ENCODE data around the gene AJAP1. TPM values are rescaled to one million over a fixed set of nuclear protein-coding genes. Genes with fewer than 3 reads are reported as not detected.

The AJAP1 gene
- total and polyA plus RNA-seq, 2 of the 8 experiments (the other 6 are each of a cell fraction or from before 2014, with no cell fraction given): 1.9 to 6.2 TPM

DNA sequence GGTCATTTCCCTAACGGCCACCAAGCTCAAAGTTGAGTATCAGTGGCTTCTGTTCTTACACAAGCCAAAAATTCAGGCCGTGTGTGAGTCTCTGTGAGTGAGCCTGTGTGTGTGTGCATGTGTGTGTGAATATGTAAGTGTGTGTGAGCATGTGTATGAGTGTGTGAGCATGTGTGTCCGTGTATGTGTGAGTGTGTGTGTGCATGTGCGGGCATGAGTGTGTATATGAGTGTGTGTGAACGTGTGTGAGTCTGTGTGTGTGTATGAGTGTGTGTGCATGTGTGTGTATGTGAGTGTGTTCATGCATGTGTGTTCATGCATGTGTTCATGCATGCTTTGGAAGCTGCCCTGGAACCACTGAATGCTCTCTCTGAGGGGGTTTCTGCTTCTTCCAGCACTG is 105.7 kb downstream of the AJAP1 start:
- no peak overlapping the region for H3K14ac ChIP-seq (ENCODE audit: insufficient read length)
- ChIA-PET CTCF (ENCODE audit: partially characterized antibody) (no interaction called here), POLR2A (ENCODE audit: partially characterized antibody) (no interaction called here)
- H3K18ac ChIP-seq (ENCODE audit: extremely low read depth, low read length): no peak overlapping the region
- no peak overlapping the region for H3K4me3 ChIP-seq (ENCODE audit: extremely low read depth in 1 of 4, insufficient read depth in 2 of 4, low read depth in 3 of 4, low read length in 4 of 4)
- FAIRE-seq: no peak
- no peak overlapping the region for H3K9ac ChIP-seq (replicated peaks in 1 of 4; ENCODE audit: extremely low read depth in 1 of 4, low read depth in 3 of 4, low read length in 3 of 4)
- TF ChIP-seq, protein P1, sequence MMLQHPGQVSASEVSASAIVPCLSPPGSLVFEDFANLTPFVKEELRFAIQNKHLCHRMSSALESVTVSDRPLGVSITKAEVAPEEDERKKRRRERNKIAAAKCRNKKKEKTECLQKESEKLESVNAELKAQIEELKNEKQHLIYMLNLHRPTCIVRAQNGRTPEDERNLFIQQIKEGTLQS (IDR thresholded peaks at IDR 0.05; ENCODE audit: insufficient read depth, low read depth, low read length): no peak
- no peak for TF ChIP-seq RAD21 (IDR thresholded peaks at IDR 0.05 in 1 of 2, conservative IDR thresholded peaks at IDR 0.05 in 1 of 2; ENCODE audit: low read depth in 2 of 2, low read length in 2 of 2)
- no peak for TF ChIP-seq TAF1 (IDR thresholded peaks at IDR 0.05; ENCODE audit: low read depth, low read length)
- TF ChIP-seq RNF2 (IDR thresholded peaks at IDR 0.05; ENCODE audit: borderline replicate concordance, low read depth, low read length, missing control alignments, poor library complexity, severe bottlenecking): no peak
- TF ChIP-seq ZNF274 (IDR thresholded peaks at IDR 0.05; ENCODE audit: borderline replicate concordance, extremely low read depth, low read length): no peak
- TF ChIP-seq CEBPB (IDR thresholded peaks at IDR 0.05; ENCODE audit: low read depth, low read length): no peak
- no peak for TF ChIP-seq POU5F1 (IDR thresholded peaks at IDR 0.05; ENCODE audit: low read depth, low read length)
- TF ChIP-seq SIN3A (conservative IDR thresholded peaks at IDR 0.05 in 1 of 2, IDR thresholded peaks at IDR 0.05 in 1 of 2; ENCODE audit: low read depth in 1 of 2, low read length in 2 of 2): no peak
- TF ChIP-seq, protein P2, sequence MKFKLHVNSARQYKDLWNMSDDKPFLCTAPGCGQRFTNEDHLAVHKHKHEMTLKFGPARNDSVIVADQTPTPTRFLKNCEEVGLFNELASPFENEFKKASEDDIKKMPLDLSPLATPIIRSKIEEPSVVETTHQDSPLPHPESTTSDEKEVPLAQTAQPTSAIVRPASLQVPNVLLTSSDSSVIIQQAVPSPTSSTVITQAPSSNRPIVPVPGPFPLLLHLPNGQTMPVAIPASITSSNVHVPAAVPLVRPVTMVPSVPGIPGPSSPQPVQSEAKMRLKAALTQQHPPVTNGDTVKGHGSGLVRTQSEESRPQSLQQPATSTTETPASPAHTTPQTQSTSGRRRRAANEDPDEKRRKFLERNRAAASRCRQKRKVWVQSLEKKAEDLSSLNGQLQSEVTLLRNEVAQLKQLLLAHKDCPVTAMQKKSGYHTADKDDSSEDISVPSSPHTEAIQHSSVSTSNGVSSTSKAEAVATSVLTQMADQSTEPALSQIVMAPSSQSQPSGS (IDR thresholded peaks at IDR 0.05; ENCODE audit: low read length): no peak
- H3K4me1 ChIP-seq (replicated peaks in 1 of 4; ENCODE audit: control insufficient read depth in 3 of 4, insufficient read depth in 4 of 4, low read length in 3 of 4): peaks cover 10 to 22% (median 12%) of the 10 kb centered on the region in 4 experiments
- H2BK12ac ChIP-seq (ENCODE audit: low read depth, low read length): peak overlapping the region; percentile 88; the same call in 1 of the 2 replicates
- no peak overlapping the region for H2BK120ac ChIP-seq (replicated peaks; ENCODE audit: low read depth, low read length)
- H4K91ac ChIP-seq (replicated peaks; ENCODE audit: insufficient read length, low read length): peak overlapping the region; percentile 5
- no peak overlapping the region for H3K56ac ChIP-seq (replicated peaks; ENCODE audit: insufficient read length, low read depth, low read length)
- H3K36me3 ChIP-seq (ENCODE audit: control insufficient read depth in 2 of 4, insufficient read depth in 4 of 4, low read length in 3 of 4): no peaks in the 10 kb centered on the region
- peaks cover 2% of the 10 kb centered on the region in 2 experiments for H4K20me1 ChIP-seq (replicated peaks in 1 of 2; ENCODE audit: control insufficient read depth in 1 of 2, insufficient read depth in 2 of 2, low read length in 2 of 2)
- 0 out of 2 replicates have a peak overlapping the region, but pooled peaks have one; percentile 64 for H2BK20ac ChIP-seq (ENCODE audit: low read length)
- no peaks in the 10 kb centered on the region for H3K79me2 ChIP-seq (ENCODE audit: control insufficient read depth in 1 of 2, insufficient read depth in 2 of 2, low read length in 2 of 2)
- H2AK5ac ChIP-seq (ENCODE audit: low read depth, low read length): peak overlapping the region; percentile 95
- H2AFZ ChIP-seq (ENCODE audit: low read length): no peak overlapping the region
- no peak overlapping the region for H3K23ac ChIP-seq (ENCODE audit: insufficient read length)
- H4K8ac ChIP-seq (ENCODE audit: extremely low read depth, insufficient read depth, low read length): no peak overlapping the region
- no peak overlapping the region for H3K4ac ChIP-seq (replicated peaks; ENCODE audit: insufficient read length, low read depth, low read length)
- H3K79me1 ChIP-seq (ENCODE audit: low read depth, low read length): no peaks in the 10 kb centered on the region; the same call in 1 of the 2 replicates
- H3K9me3 ChIP-seq (ENCODE audit: insufficient read depth in 2 of 2, low read depth in 1 of 2, low read length in 1 of 2): no peaks in the 10 kb centered on the region; a peak in 1 of 4 replicates
- no peak overlapping the region for H3K27ac ChIP-seq (ENCODE audit: low read depth, low read length)
- 0 out of 7 replicates have a peak, but pooled peaks cover 0 to 4% (median 0%) of the 10 kb centered on the region in 4 experiments for H3K27me3 ChIP-seq (replicated peaks in 1 of 4; ENCODE audit: control insufficient read depth in 3 of 4, extremely low read depth in 1 of 4, insufficient read depth in 3 of 4, low read length in 3 of 4)
- 0 out of 2 replicates have a peak overlapping the region, but pooled peaks have one; percentile 12 for H2BK5ac ChIP-seq (ENCODE audit: low read depth, low read length)
- H3K23me2 ChIP-seq (ENCODE audit: low read depth, low read length): peaks cover 5% of the 10 kb centered on the region
- no peak for DNase-seq (ENCODE audit: low read depth in 1 of 2, low spot score in 2 of 2)
- no peak overlapping the region for H4K5ac ChIP-seq (ENCODE audit: insufficient read length, low read depth, low read length)
- no peak overlapping the region for H3K4me2 ChIP-seq (ENCODE audit: insufficient read depth in 1 of 2, low read depth in 2 of 2, low read length in 2 of 2)
- 92% methylated on average over 5 of the region's 5 CpGs; no CpG with 5 or more reads in 1 of the 2 experiments for WGBS, 2 experiments (ENCODE audit: extremely low coverage in 1 of 2, insufficient coverage in 1 of 2, insufficient read length in 1 of 2, insufficient replicate concordance in 2 of 2, low coverage in 1 of 2, low lambda C conversion rate in 2 of 2, missing lambda C conversion rate in 1 of 2)
- peak overlapping the region; percentile 83; the same call in 1 of the 2 replicates for H2BK15ac ChIP-seq (ENCODE audit: low read length)

Data from H1 (cell line).